ENCODE measurements around the gene PTPRJ.

Gene PTPRJ

DNA sequence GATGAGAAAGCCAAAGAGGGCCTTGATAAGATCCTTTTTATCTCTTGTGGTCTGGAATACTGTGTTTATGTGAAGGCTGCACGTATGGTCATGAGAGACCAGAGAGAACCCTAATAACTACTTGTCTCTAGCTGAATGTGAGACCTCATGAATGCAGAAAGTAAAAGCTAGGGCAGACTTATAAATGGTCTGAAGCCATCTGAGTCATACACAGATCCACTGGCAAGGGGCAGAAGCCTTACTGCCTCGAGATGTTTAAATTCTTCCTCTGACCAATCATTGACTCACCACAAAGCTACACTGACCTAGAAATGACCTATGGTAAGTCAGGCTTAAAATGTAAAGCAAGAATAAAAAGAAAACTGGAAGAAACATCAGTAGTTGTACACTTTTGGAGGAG, 213.5 kb downstream of the PTPRJ start:
- DNase-seq (ENCODE audit: low read depth in 3 of 3, low spot score in 1 of 3): no peak

GRCh38 chr11:48207881-48208280, 227.5 kb downstream of the PTPRJ start:
- no peak for DNase-seq (ENCODE audit: low read depth in 3 of 3, low spot score in 1 of 3)

DNA sequence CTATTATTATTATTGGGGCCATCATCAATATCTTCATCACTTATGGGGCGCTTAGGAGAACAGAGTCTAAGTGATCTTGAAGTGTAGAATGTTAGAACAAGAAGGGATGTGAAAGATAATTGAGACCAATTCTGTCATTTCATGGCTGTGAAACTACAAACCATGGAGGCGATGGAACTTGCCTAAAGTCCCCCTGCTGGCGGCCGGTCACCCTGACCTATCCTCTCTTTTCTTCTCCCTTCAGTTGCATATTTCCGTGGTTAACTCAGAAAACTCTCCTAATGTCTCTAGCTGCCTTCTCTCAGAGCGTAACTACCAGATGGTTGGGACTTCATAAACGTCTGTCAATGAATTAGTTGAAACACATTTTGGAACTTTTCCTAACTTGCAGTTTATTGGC, 229.7 kb downstream of the PTPRJ start:
- no peak for DNase-seq (ENCODE audit: low read depth in 3 of 3, low spot score in 1 of 3)

DNA sequence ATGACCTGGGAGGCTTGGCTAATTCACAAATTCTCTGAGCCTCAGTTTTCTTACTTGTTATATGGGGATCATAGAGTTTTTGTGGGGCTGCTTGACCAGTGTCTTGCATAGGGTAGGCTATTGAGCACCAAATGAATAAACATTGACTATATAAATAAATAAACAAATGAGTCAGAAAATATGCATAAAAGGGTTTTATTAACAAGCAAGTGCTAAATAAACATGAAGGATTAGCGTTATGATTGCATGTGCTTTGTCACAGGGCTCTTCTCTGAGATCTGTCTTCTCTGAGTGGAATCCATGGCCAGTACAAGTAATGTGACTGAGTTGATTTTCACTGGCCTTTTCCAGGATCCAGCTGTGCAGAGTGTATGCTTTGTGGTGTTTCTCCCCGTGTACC, 236.2 kb downstream of the PTPRJ start, which contains the start of gene OR4B1:
Gene OR4B1, plus strand, starts transcription at position 301 of the 400 bp plus-strand sequence. Its CDS starts 0 bp downstream, at position 301.
- no peak for DNase-seq (ENCODE audit: low read depth in 3 of 3, low spot score in 1 of 3)
